GF-D8 (cell line): ENCODE measurements around the gene HOXC5.

Experiments used
- DNase-seq: peaks from one replicate; lab custom pipeline; 2025; lab: John Stamatoyannopoulos, UW

Gene HOXC5

DNA sequence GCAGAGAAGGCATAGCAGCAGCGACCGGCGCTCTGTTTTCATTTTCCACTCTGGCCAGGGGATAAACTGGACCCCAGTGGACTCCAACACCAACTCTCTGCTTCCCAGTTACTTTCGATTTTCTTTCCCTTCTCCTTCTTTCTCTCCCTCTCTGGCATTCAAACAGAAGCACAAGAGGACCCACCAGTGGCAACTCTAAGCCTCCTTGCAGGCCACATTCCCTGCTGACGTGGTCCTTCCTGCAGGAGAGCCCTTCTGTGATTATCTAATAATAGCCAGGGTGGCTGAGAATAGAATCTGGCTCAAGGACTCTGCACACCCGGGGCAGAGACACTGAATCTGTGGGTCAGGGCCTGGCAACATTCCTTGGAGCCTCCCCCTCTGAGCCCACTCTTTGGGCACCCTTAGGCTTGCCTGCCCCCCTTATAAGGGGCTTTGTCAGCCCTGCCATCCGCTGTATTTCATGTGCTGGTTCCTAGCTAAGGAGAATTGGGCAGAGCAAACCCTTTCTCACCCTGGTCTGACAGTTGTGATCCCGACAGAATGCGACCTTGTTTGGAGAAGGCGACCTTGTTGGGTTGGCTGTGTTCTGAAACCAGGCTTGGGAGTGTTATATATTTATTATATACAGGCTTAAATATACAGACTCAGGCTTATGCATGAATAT lies 12.8 kb upstream of the HOXC5 start:
- DNase-seq, result no peak

DNA sequence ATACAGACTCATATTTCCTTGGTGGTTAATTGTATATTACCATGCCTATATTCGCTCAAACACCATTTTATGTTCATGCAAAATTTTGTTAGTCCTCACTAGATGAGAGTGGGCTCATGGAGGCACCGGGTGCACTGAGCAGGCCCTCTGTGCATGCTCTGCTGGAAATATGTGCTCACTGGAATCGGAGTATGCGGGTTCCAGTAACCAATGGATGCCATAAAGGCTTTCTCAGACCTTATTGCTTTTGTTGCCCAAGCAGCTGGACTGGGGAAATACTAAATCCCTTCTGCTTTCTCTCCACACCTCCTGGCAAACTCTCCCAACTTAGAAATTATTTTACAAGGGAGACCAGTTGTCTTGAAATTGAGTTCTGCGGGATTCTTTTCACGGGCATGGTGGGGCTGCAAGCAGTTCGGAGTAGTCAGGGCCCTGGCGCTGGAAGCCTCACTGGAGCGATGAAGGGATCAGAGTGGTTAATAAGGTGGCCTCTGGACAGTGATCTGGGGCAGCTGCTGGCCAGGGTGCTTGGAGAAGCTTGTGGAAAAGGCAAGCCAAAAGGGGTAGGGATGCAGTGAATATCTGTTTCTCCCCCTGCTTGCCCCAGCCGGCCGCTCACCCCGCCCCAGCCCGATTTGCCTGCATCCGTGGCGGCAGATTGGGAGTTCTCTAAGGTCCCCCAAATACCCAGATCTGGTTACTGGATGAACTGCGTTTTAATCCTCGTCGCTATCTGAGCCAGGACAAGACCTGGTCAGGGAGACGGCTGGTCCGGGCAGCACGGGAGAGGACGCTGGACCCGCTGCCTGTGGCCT lies 12.1 kb upstream of the HOXC5 start:
- no peak for DNase-seq

DNA sequence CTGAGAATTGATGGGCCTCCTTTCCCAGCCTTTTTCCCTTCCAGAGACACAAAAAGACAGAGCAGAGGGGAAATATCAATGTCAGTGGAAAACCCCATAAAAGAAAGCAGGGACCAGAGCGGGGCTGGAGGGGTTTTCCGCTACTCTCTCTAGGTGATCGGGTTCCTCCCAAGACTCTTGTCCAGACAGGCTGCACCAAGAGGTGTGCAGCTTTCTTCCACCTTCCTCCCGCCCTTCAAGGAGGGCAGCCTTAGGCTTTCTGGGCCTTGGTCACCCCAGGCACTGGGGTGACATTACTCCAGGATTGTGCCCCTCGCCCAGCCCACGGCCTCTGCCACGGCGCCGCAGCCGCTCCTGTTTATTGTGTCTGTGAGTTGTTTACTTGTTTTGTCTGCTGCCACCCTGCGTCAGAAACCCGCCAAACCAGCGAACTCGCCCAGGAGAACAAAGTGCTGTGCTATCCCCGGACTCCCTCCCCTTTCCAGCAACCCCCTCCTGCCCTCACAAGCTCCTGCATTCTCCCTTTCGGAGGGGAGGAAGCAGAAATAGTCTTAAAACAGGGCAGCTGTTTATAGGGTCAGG lies 11.3 kb upstream of the HOXC5 start:
- DNase-seq, result no peak

DNA sequence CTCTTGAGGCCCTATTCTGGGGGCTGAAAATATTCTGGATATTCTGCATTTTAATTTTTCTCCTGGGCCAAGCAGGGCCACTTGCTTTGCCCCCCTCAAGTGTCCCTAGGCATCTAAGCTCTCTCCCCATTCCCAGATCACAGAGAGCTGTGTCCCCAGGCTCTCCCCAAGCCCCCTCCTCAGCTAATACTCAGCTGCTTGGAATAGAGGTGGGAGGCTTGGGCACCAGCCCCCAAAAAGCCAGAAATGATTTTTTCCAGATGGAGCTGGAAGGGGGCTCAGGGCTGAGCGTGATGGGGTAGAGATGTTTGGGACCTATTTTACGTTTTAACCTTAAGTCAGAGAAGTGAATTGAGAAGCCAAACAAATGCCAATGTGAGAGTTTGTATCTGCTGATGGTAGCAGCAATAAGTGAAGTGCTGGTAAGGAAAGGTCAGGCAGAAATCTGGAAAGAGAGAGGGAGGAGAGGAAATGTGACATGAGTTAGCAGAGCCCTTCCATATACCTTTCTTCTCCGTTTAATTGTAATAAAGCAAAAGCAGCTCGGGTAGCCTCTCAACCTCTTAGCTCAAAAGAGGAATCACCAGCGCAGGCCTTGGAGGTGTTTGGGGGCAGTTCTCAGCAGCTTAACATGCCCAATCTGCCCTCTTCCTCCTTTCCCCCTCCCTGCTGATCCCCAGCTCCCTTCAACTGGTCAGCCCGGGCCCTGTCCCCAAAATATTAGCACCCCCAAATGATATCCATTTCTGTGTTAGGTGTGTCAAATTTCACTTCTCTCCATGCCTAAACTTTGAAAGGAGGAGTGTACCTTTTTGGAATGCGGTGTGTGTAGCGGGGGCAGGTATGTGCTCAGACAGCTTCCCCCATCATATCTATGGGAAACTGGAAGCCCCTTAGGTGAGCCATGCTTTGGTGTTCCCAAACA lies 9.6 kb upstream of the HOXC5 start:
- no peak for DNase-seq

DNA sequence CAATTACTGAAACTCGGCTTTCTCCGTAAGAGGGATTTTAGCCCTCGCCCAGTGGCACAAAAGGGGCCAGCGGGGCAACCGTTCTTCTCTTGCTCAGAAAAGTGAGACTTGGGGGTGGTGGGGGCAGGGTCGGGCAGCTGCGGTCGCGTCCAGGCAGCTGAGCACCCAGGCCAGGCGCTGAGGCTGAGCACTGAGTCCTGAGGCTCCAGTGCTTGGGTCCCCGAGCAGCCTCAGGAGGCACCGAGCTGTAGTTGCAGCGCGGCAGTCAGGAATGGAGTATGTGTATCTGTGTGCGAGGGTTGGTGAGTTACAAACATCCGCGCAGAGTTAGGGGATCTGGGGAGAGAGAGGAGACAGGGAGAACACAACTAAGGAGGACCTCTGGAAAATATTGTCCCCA lies 8.7 kb upstream of the HOXC5 start:
- no peak for DNase-seq

DNA sequence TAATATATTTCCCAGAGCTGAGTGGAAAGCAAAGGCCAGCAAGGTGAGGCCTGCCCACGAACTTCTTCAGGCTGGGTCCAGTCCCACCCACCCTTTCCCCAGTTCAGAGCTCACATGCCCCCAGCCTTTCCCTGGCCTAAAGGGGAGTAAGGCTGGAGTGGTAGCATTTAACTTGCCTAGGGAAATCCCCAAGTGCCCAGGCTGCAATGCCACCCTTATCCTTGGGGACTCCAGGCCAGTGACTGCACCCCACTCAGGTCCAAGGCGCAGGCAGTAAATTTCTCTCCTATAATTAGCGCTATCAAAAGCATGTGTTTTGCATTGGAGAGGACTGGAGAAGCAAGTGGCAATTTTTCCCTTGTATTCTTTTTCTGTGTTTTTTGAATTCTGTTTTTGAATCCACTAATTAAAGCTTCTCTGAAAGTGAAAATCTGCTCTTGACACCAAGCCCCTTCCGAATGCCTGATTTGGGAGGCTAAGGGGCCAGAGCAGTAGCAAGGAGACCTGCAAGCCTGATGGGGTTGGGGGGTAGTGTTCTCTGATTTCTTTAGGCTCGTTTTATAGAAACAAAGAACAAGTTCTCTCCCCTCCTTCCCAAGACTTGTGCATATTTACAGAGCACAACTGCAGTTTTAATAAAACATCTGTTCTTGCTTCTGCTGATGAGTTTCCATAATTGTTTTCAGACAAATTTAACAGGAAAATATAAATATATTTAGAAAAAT lies 8.1 kb upstream of the HOXC5 start:
- DNase-seq, result no peak

DNA sequence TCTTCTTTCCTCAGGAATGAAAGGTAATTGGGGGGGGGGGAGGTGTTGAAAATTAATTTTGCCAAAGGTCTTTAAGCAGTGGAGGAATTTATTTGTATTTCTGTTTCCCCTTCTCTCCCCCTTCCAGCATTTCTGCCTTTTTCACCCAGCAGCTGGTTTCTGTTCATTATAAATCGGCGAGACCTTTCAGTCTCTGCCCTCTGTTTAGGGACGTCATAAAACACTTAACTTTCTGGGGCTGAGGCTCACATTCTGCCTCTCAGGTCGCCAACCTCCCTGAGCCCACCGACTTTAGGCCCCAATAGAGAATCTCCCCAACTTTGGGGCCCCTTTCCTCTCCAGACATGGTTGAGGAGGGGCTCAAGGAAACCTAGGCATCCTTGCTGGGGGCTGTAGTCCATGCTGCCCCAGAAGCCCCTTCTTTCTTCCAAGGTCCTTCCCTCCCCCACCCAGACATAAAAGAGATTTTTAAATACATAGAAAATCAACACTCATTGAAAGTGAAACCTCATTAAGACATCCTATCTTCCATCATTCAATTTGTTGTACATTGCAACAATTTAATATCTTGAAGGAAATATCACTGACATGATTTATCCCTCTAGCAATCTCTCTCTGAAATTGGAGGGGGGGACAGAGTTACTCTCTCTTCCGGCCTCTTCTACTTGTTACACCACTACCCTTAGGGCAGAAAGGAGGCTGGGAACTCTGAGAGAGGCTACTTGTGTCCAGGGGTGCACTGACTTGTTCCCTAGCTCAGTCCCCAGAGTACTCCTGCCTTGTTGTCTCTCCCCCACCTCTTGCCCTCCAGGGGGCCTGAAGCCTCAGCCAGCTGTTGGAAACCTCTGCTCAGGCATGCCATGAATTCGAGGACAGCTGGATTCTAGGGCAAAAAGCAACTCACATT lies 7.1 kb upstream of the HOXC5 start:
- DNase-seq, result no peak

DNA sequence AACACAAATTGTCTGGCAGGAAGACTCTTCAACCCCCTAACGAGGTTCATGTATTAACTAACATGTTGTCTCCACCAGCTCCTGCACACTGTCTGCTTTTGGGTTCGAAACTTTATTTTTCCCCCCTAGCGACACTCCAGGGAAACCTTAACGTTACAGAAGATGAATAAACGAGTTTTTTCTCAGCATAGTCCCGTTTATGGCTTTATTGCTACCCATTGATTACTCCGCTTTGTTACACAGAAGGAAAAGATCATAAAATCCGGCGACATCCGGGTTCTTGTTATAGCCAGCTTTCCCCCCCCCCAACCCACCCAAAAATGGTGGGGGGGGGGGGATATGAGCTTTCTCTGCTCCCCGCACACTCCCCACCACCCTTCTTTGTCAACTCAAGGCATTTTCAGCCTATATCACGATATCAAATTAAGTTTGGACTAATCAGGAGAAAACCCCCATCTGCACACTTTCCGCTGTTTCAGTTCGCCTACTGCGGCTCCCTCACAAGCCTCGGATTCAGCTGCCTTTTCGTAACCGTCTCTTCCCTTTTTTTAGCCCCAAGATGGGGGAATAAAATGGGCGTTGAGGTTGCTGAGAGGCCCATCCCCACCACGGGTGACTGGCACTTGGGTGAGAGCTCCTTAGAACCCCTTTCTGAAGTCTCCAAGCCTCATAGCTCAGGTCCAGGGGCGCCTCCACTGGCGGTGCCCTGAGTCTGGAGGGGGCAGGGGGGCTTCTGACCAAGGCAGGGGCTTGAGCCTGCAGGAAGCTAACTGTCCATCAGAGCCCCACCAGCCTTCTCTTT lies 6.0 kb upstream of the HOXC5 start:
- no peak for DNase-seq

DNA sequence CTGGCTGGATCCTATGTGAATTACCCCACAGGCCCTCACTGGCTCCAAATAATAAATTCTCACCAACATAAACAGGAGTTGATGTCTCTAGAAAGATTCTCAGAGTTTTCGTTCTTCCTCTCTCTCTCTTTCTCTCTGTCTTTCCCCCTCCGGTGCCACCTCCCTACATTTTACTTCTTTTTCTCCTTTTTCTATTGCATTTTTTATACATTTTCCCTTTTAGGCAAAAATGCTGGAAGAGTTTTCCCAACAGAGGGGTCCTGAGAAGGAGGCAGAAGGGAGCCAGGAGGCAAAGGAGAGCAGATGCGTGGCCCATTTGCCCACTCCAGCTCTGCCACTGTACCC lies 5.4 kb upstream of the HOXC5 start:
- DNase-seq, result no peak

DNA sequence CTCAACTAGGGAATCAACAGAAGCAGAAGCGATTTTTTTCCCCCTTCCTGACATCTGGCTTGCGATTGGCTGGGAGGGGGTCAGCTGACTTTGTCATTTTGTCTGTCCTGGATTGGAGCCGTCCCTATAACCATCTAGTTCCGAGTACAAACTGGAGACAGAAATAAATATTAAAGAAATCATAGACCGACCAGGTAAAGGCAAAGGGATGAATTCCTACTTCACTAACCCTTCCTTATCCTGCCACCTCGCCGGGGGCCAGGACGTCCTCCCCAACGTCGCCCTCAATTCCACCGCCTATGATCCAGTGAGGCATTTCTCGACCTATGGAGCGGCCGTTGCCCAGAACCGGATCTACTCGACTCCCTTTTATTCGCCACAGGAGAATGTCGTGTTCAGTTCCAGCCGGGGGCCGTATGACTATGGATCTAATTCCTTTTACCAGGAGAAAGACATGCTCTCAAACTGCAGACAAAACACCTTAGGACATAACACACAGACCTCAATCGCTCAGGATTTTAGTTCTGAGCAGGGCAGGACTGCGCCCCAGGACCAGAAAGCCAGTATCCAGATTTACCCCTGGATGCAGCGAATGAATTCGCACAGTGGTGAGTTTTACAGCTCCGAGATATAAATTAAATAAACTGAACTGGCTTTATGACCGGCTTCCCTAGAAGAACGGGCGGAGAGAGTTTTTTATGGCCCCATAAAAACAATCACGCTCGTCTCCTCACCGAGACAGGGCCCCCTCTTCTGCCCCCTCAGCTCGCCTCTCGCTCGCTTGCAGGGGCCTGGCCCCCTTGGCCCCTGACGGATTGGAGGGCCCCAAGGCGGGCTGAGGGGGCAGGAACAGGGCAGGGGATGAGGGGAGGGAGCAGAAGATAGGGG lies 4.3 kb upstream of the HOXC5 start, which contains the start of gene HOXC6:
TSS of gene HOXC6 (plus strand) at position 127 of the 888 bp plus-strand sequence. CDS start at position 209, 82 bp downstream.
- DNase-seq, result no peak

DNA sequence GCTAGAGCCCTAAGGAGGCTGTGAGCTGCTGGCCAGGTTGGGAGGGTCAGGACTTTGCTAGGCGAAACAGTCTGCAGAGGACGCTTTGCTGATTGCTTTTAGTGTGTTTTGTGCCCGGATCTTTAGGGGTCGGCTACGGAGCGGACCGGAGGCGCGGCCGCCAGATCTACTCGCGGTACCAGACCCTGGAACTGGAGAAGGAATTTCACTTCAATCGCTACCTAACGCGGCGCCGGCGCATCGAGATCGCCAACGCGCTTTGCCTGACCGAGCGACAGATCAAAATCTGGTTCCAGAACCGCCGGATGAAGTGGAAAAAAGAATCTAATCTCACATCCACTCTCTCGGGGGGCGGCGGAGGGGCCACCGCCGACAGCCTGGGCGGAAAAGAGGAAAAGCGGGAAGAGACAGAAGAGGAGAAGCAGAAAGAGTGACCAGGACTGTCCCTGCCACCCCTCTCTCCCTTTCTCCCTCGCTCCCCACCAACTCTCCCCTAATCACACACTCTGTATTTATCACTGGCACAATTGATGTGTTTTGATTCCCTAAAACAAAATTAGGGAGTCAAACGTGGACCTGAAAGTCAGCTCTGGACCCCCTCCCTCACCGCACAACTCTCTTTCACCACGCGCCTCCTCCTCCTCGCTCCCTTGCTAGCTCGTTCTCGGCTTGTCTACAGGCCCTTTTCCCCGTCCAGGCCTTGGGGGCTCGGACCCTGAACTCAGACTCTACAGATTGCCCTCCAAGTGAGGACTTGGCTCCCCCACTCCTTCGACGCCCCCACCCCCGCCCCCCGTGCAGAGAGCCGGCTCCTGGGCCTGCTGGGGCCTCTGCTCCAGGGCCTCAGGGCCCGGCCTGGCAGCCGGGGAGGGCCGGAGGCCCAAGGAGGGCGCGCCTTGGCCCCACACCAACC lies 3.1 kb upstream of the HOXC5 start:
- no peak for DNase-seq

DNA sequence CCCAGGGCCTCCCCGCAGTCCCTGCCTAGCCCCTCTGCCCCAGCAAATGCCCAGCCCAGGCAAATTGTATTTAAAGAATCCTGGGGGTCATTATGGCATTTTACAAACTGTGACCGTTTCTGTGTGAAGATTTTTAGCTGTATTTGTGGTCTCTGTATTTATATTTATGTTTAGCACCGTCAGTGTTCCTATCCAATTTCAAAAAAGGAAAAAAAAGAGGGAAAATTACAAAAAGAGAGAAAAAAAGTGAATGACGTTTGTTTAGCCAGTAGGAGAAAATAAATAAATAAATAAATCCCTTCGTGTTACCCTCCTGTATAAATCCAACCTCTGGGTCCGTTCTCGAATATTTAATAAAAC lies 2.4 kb upstream of the HOXC5 start:
- no peak for DNase-seq

DNA sequence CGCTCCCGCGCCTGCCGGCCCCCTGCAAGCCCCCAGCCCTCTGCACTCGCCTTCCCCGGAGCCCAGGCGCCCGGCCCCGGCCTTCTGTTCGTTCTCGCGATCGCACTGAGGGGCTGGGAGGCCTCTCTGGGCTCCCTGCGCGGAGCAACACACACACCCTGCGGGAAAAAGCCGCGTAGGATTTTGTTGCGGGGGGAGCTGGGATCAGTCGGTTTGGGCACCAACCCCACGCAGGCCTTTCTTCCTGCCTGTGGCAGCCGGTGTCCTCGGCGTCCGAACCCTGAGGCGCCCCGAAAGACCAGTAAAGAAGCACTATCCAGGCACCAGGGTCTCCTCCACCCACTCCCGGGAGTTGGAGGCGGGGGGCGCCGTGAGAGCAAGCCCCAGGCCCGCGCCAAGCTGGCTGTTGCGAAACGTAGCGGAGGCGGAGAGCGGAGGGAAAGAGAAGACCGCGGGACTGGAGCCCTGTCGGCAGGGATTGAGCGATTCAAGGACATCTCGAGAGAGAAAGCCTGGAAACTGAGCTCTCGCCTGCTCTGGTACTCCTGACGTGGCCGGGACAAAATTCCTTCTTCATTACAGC lies 1.9 kb upstream of the HOXC5 start:
- no peak for DNase-seq

DNA sequence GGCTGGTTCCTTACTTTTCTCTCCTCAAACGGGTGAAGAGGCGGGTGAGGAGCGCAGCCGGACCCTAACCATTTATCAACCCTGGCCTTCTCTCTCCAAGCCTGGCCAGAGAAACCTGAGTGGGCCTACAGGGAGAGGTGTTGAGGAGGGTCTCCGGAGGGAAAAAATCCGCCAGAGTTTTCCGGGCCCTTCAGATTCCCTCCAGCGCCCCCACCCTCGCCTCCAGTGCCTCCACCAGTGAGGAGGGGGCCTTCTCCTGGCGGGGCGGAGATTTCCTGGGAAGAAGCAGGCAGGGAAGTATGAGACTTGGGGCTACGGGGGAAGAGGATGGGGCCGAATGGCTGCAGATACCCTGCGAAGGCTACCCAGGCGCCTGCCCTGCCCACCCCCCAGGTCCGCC lies 1.4 kb upstream of the HOXC5 start:
- DNase-seq, result no peak

DNA sequence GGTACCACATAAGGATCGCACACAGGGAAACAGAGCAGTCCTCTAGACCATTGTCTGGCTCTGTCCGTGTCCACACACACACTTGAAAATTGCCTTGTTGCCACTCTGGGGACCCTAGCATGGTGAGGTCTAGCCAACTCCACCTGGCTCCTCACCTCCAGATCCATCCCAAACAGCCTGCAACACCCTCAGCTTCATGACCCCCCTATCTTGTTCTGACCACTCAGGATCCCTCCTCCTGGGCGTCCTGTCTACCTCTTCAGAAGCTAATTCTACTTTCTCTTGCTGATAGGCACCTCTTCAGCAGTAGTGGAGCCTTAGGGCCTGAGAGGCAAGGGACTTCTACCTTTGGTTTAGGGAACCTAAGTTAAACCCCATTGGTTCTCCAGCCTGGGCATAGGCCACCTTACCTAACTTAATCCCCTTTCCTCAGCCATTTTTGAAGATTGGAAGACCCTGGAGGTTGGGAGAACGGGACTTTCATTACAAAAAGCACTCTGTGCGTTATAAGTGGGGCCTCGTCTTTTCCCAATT lies 697 bp upstream of the HOXC5 start:
- DNase-seq, result no peak

DNA sequence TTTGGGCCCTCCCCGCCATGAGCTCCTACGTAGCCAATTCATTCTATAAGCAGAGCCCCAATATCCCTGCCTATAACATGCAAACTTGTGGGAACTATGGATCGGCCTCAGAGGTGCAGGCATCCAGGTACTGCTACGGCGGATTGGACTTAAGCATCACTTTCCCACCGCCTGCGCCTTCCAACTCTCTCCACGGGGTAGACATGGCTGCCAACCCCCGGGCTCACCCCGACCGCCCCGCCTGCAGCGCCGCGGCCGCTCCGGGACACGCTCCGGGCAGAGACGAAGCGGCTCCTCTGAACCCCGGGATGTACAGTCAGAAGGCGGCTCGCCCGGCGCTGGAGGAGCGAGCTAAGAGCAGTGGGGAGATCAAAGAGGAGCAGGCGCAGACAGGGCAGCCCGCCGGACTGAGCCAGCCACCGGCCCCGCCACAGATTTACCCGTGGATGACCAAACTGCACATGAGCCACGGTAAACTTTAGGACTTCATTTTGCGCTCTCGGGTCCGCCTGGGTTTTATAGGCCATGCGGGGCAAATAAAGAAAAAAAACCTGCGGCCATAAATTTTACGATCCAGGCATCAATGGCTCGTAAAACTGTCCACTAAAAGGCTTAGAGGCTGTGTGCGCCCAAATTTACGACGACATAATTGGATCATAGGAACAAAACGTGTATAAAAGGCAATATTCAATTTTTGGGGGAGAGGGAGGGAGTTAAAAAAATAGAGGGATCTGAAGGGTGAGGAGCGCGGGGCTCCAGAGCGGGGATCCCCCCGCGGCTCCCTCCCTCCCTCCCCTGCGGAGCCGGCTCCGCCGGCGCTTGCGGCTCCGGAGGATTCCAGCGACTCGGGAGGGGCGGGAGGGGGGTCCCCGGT lies 493 bp downstream of the HOXC5 start:
- DNase-seq, result no peak
